Measurements from ENCODE around the gene SEMA7A. TPM values are rescaled to one million over a fixed set of nuclear protein-coding genes. Genes with fewer than 3 reads are reported as not detected.
A peak's percentile ranks its signal among the peaks of the same experiment; 100 is the strongest.

Gene SEMA7A
- total and polyA plus RNA-seq, 2 of the 4 experiments (the other 2 are of a cell fraction), result 30.5 to 87.3 TPM

DNA sequence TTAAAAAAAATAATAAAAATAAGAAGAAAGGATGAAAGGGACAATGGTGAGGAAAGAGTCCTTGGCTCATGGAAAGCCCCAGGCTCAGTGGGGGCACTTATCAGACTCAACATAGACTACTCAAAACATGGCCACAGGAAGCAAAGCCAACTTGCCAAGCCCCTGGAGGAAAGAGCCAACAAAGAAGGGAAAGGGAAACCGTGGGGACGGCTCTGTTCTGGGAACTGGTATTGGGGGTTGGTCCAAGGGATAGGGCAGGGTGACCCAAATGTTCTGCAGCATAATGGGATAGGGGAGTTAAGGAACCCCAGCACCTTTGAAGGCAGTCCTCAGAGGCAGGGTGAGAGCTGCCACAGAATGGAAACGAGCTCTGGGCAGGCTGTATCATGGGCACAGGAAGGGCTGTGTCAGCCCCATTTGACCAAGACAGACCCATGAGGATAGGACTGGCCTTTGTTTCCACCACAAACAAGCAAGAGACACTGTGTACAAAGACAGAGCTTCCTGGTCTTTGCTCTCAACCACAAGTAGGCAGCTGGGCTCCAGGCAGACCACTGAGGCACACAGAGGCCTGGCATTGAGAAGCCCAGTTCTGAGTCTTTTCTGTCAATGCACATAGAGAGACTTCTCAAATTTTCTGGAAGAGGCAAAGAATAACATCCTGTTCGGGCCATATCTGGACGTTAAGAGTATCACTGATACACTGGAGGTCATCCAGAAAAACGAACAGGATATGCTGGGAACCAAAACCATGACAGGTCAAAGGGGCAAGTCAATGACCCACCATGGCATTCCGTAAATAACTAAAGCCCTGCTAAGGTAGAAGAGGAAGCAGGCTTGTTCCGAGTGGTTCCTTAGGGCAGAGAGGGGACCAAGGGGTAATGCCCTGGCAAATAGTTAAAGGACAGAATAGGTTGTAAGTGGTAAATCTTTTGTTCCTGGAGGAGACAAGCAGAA is 10.6 kb upstream of the SEMA7A start (continued):
- no peak for TF ChIP-seq CHD1 (IDR thresholded peaks at IDR 0.05; ENCODE audit: low read depth, low read length)

DNA sequence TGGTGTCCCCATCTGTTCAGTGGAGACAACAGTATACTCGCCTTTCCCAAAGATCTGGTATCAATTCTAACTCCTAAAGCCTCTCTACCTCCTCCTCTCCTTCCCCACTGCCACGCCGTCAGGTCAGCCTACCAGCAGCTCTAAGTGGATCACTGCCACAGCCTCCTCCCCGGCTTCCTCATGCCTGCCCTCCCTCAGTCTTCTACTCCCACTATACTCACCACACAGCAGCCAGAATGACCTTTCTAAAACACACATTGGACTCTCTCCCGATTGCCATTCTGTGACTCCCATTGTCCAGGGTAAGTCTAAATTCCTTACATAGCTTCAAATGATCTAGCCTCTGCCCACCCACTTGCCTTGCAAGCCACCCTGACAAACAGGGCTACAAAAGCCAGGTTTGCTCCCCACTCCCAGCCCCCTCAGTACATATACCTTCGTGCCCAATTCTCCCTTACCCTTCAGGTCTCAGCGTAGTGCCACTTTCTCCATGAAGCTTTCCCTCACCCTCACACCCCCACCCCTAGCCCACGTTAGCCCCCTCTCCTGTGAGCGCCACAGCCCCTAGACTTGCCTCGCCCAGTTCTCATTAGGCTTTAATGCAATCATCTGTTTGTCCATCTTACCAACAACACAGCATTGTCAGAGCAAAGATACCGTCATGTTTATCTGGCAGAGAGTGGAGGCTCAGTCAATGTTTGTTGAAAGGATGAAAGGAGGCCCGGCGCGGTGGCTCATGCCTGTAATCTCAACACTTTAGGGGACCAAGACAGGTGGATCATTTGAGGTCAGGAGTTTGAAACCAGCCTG is 9.5 kb upstream of the SEMA7A start:
- Histone ChIP-seq H2AK9ac (replicated peaks; ENCODE audit: low read depth, low read length, poor library complexity) (peak overlapping the region; percentile 7), H4K5ac (ENCODE audit: low read depth, low read length) (no peak overlapping the region), H3K4ac (ENCODE audit: low read depth, low read length) (peak overlapping the region; percentile 45; the same call in 1 of the 2 replicates), H3K4me3 (ENCODE audit: insufficient read depth, low read depth, low read length) (no peak overlapping the region), H3K18ac (ENCODE audit: low read depth, low read length) (no peak overlapping the region), H3K14ac (replicated peaks; ENCODE audit: low read depth, low read length) (peak overlapping the region; percentile 60; the same call in 1 of the 2 replicates), H3K23ac (ENCODE audit: low read depth, low read length) (0 out of 2 replicates have a peak overlapping the region, but pooled peaks have one; percentile 29), H2BK5ac (ENCODE audit: low read depth, low read length, poor library complexity, severe bottlenecking) (no peak overlapping the region), H2BK20ac (ENCODE audit: low read depth, low read length) (no peak overlapping the region), H3K9me1 (ENCODE audit: insufficient read depth, low read length) (peaks cover 15% of the 10 kb centered on the region), H3K56ac (ENCODE audit: extremely low read depth, insufficient read depth, low read length) (no peak overlapping the region), H2BK15ac (ENCODE audit: low read depth, low read length) (0 out of 3 replicates have a peak overlapping the region, but pooled peaks have one; percentile 46), H3K27me3 (ENCODE audit: control insufficient read depth, insufficient read depth, low read length) (no peaks in the 10 kb centered on the region), H3K9ac (ENCODE audit: low read depth, low read length) (no peak overlapping the region), H4K20me1 (ENCODE audit: insufficient read depth, low read length) (no peaks in the 10 kb centered on the region), H3K36me3 (ENCODE audit: control insufficient read depth, insufficient read depth, low read length) (peaks cover 24% of the 10 kb centered on the region), H3K4me1 (ENCODE audit: control insufficient read depth, insufficient read depth, low read length) (peaks cover 8% of the 10 kb centered on the region), H3K79me1 (ENCODE audit: low read depth in 1 of 2, low read length in 2 of 2) (no peaks in the 10 kb centered on the region), H3K4me2 (ENCODE audit: low read depth, low read length) (no peak overlapping the region), H4K91ac (ENCODE audit: insufficient read depth, low read depth, low read length) (peak overlapping the region; percentile 43; the same call in 1 of the 2 replicates), H4K8ac (ENCODE audit: low read depth in 2 of 2, low read length in 2 of 2) (peak overlapping the region; percentile 57 to 61; a peak in 2 of 4 replicates), H2AFZ (replicated peaks; ENCODE audit: low read length, poor library complexity) (peak overlapping the region; percentile 11), H2BK120ac (ENCODE audit: low read depth, low read length) (no peak overlapping the region), H2AK5ac (ENCODE audit: low read depth, low read length) (peak overlapping the region; percentile 92; the same call in 1 of the 2 replicates), H3K27ac (ENCODE audit: insufficient read depth, low read length) (no peak overlapping the region), H3K9me3 (ENCODE audit: control insufficient read depth, insufficient read depth, low read length) (no peaks in the 10 kb centered on the region)
- POLR2A ChIA-PET (ENCODE audit: unreplicated experiment), result no interaction called here
- intact Hi-C loops (cut with micrococcal nuclease) (no loop called here), dilution Hi-C loops (cut with HindIII; ENCODE audit: low sequenced_read_pairs, unreplicated experiment) (no loop called here), in situ Hi-C loops (cut with MboI; ENCODE audit: low sequenced_read_pairs) (no loop called here)
- DNase-seq, result peak; percentile 59
- CTCF ChIA-PET, result interaction anchor here (0.6 to 3.0 kb wide), 2 partner anchors 14 to 61 kb away, joined by 3 to 13 read pairs; no protein-coding TSS in a partner anchor
- no TSS peak for BruUV-seq (replicated peaks)
- peak; percentile 66 for ATAC-seq (ENCODE audit: low read depth)
- 83% methylated on average over 9 of the region's 14 CpGs; no CpG with 5 or more reads in 1 of the 2 experiments for WGBS, 2 experiments (ENCODE audit: extremely low coverage in 2 of 2, insufficient read length in 1 of 2)
- no peak for TF ChIP-seq POLR2A (IDR thresholded peaks at IDR 0.05; ENCODE audit: low read depth, low read length)
- no peak for TF ChIP-seq RCOR1 (IDR thresholded peaks at IDR 0.05; ENCODE audit: insufficient replicate concordance, low read length)
- no peak for TF ChIP-seq FOS (IDR thresholded peaks at IDR 0.05; ENCODE audit: low read depth, low read length)
- no peak for TF ChIP-seq SMC3 (IDR thresholded peaks at IDR 0.05; ENCODE audit: low read depth, low read length)
- no peak for TF ChIP-seq BHLHE40 (IDR thresholded peaks at IDR 0.05; ENCODE audit: low read depth, low read length)
- no peak for TF ChIP-seq MAFK (IDR thresholded peaks at IDR 0.05; ENCODE audit: low read depth, low read length)
- no peak for TF ChIP-seq RAD21 (IDR thresholded peaks at IDR 0.05; ENCODE audit: low read length)
- TF ChIP-seq, protein P1, sequence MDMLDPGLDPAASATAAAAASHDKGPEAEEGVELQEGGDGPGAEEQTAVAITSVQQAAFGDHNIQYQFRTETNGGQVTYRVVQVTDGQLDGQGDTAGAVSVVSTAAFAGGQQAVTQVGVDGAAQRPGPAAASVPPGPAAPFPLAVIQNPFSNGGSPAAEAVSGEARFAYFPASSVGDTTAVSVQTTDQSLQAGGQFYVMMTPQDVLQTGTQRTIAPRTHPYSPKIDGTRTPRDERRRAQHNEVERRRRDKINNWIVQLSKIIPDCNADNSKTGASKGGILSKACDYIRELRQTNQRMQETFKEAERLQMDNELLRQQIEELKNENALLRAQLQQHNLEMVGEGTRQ (IDR thresholded peaks at IDR 0.05; ENCODE audit: low read depth, low read length), result no peak
- TF ChIP-seq CEBPB (IDR thresholded peaks at IDR 0.05; ENCODE audit: low read depth, low read length), result no peak
- TF ChIP-seq NFE2L2 (IDR thresholded peaks at IDR 0.05; ENCODE audit: low read depth, low read length), result no peak
- no peak for TF ChIP-seq MXI1 (IDR thresholded peaks at IDR 0.05; ENCODE audit: borderline replicate concordance, low read depth, low read length)
